ENCODE data around the gene TCAP.
"Not testable (repeated sequence)": the region's sequence is repeated elsewhere in the genome, so short reads cannot be mapped to it uniquely, and the experiment has no call there.

The TCAP gene

DNA sequence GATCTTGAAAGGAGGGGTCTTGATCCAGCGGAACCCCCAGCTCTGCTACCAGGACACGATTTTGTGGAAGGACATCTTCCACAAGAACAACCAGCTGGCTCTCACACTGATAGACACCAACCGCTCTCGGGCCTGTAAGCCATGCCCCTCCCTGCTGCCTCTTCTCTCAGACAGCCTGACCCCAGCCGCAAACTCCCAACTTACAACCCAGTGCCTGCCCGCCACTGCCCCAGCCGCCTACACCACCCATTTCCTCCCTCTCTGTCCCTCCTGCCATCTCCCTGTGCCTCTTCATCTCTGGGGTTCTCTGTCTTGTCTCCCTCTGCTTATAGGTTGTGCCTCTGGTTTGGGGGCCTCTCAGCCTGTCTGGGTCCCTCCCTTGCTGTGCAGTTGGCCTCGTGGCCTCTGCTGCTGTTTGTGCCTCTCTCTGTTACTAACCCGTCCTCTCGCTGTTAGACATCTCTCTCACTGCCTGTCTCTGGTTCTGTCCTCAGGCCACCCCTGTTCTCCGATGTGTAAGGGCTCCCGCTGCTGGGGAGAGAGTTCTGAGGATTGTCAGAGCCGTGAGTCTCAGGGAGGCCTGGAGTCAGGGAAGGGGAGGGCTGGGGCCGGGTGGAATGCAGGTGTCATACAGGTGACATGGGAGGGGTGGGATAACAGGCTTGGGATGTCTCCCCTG lies 44.3 kb downstream of the TCAP start:
- H3K9me3 ChIP-seq (ENCODE audit: insufficient read depth, low read depth, low read length) = no peaks in the 10 kb centered on the region
- H3F3A ChIP-seq (ENCODE audit: low read depth) = no peaks in the 10 kb centered on the region
- peaks cover 16% of the 10 kb centered on the region for H3K4me1 ChIP-seq (ENCODE audit: insufficient read depth, low read length, poor library complexity, severe bottlenecking)
- no peak overlapping the region for H3K4me2 ChIP-seq (ENCODE audit: low read depth, low read length, poor library complexity, severe bottlenecking)
- no peaks in the 10 kb centered on the region for H3K27me3 ChIP-seq (ENCODE audit: insufficient read depth, low read length, poor library complexity, severe bottlenecking)
- H3K79me2 ChIP-seq (ENCODE audit: insufficient read depth, low read length) = no peaks in the 10 kb centered on the region
- H3K9ac ChIP-seq (ENCODE audit: low read depth, low read length, poor library complexity, severe bottlenecking) = no peak overlapping the region
- TF ChIP-seq, protein P1, sequence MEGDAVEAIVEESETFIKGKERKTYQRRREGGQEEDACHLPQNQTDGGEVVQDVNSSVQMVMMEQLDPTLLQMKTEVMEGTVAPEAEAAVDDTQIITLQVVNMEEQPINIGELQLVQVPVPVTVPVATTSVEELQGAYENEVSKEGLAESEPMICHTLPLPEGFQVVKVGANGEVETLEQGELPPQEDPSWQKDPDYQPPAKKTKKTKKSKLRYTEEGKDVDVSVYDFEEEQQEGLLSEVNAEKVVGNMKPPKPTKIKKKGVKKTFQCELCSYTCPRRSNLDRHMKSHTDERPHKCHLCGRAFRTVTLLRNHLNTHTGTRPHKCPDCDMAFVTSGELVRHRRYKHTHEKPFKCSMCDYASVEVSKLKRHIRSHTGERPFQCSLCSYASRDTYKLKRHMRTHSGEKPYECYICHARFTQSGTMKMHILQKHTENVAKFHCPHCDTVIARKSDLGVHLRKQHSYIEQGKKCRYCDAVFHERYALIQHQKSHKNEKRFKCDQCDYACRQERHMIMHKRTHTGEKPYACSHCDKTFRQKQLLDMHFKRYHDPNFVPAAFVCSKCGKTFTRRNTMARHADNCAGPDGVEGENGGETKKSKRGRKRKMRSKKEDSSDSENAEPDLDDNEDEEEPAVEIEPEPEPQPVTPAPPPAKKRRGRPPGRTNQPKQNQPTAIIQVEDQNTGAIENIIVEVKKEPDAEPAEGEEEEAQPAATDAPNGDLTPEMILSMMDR (conservative IDR thresholded peaks at IDR 0.05; ENCODE audit: low read length) = no peak
- no peak for TF ChIP-seq EZH2phosphoT487 (IDR thresholded peaks at IDR 0.05; ENCODE audit: borderline replicate concordance)
- no peaks in the 10 kb centered on the region for H3K9me2 ChIP-seq (replicated peaks; ENCODE audit: low read depth, low read length)
- no peak overlapping the region for H3K4me3 ChIP-seq (ENCODE audit: low read length, poor library complexity, severe bottlenecking)
- no peaks in the 10 kb centered on the region for H3K36me3 ChIP-seq (ENCODE audit: insufficient read depth, low read length)
- no peak overlapping the region for H2AFZ ChIP-seq (ENCODE audit: low read length)
- H4K20me1 ChIP-seq (ENCODE audit: insufficient read depth, low read length, poor library complexity, severe bottlenecking) = no peaks in the 10 kb centered on the region

DNA sequence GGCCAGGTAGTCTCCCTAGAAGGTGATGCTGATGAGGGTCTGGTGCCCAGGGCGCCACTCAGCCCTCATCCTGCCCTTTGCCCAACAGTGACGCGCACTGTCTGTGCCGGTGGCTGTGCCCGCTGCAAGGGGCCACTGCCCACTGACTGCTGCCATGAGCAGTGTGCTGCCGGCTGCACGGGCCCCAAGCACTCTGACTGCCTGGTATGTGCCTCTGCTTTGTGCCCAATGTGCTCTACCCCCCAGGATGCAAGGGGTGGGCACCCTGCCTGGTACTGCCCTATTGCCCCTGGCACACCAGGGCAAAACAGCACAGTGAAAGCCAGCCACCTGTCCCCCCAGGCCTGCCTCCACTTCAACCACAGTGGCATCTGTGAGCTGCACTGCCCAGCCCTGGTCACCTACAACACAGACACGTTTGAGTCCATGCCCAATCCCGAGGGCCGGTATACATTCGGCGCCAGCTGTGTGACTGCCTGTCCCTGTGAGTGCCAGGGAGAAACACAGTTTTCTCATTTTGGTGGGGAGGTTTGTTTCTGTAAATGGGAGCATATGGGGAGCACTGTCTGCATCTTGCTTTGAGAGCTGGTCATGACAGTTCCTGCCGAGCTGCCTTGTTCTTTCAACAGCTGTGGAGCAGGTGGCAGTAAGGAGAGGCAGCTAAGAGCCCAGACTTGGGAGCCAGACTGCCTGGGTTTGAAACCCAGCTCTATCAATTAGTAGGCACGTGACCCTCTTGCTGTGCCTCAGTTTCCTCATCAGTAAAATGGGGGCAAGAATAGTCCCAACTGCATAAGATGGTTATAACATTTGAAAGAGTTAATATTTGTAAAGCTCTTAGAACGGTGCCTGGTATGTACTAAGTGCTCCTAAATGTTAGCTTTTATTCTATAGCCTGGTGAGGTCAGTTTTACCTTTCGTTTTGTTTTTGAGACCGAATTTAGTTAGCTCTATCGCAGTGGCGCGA lies 45.1 kb downstream of the TCAP start:
- Histone ChIP-seq H3K79me2 (ENCODE audit: insufficient read depth, low read length) (no peaks in the 10 kb centered on the region), H3K36me3 (ENCODE audit: insufficient read depth, low read length) (no peaks in the 10 kb centered on the region), H2AFZ (ENCODE audit: low read length) (no peak overlapping the region), H3K4me2 (ENCODE audit: low read depth, low read length, poor library complexity, severe bottlenecking) (no peak overlapping the region), H4K20me1 (ENCODE audit: insufficient read depth, low read length, poor library complexity, severe bottlenecking) (no peaks in the 10 kb centered on the region), H3K9ac (ENCODE audit: low read depth, low read length, poor library complexity, severe bottlenecking) (no peak overlapping the region), H3K9me2 (replicated peaks; ENCODE audit: low read depth, low read length) (no peaks in the 10 kb centered on the region), H3K27me3 (ENCODE audit: insufficient read depth, low read length, poor library complexity, severe bottlenecking) (no peaks in the 10 kb centered on the region), H3F3A (ENCODE audit: low read depth) (no peaks in the 10 kb centered on the region), H3K9me3 (ENCODE audit: insufficient read depth, low read depth, low read length) (no peaks in the 10 kb centered on the region), H3K4me1 (ENCODE audit: insufficient read depth, low read length, poor library complexity, severe bottlenecking) (peaks cover 16% of the 10 kb centered on the region), H3K4me3 (ENCODE audit: low read length, poor library complexity, severe bottlenecking) (no peak overlapping the region)
- TF ChIP-seq, protein P1 (conservative IDR thresholded peaks at IDR 0.05; ENCODE audit: low read length) = no peak

DNA sequence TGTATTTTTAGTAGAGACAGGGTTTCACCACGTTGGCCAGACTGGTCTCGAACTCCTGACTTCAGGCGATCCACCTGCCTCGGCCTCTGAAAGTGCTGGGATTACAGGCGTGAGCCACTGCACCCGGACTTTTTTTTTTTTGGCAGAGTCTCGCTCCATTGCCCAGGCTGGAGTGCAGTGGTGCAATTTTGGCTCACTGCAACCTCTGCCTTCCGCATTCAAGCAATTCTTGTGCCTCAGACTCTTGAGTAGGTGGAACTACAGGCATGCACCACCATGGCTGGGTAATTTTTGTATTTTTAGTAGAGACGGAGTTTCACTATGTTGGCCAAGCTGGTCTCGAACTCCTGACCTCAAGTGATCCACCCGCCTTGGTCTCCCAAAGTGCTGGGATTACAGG lies 45.9 kb downstream of the TCAP start:
- not testable (repeated sequence) for H2AFZ ChIP-seq (ENCODE audit: low read length); H3K9me3 ChIP-seq (ENCODE audit: insufficient read depth, low read depth, low read length); H3K4me3 ChIP-seq (ENCODE audit: low read length, poor library complexity, severe bottlenecking); H3K9ac ChIP-seq (ENCODE audit: low read depth, low read length, poor library complexity, severe bottlenecking); H3F3A ChIP-seq (ENCODE audit: low read depth); H3K4me2 ChIP-seq (ENCODE audit: low read depth, low read length, poor library complexity, severe bottlenecking); H3K9me2 ChIP-seq (replicated peaks; ENCODE audit: low read depth, low read length); H3K36me3 ChIP-seq (ENCODE audit: insufficient read depth, low read length); H3K79me2 ChIP-seq (ENCODE audit: insufficient read depth, low read length); H4K20me1 ChIP-seq (ENCODE audit: insufficient read depth, low read length, poor library complexity, severe bottlenecking); H3K27me3 ChIP-seq (ENCODE audit: insufficient read depth, low read length, poor library complexity, severe bottlenecking)
- peaks cover 16% of the 10 kb centered on the region for H3K4me1 ChIP-seq (ENCODE audit: insufficient read depth, low read length, poor library complexity, severe bottlenecking)

Measured in Loucy (cell line).